Ramos (cell line): Measurements from ENCODE around the gene FALEC.

Source experiments
- in situ Hi-C: fragments of 300-500 bp; cut with MboI; formaldehyde crosslinking; loops from one replicate; pipeline ENCODE4 v1.14.3; 2022; ENCODE audit warnings: low sequenced_read_pairs; ENCODE audit not compliant: unreplicated experiment

The FALEC gene

DNA sequence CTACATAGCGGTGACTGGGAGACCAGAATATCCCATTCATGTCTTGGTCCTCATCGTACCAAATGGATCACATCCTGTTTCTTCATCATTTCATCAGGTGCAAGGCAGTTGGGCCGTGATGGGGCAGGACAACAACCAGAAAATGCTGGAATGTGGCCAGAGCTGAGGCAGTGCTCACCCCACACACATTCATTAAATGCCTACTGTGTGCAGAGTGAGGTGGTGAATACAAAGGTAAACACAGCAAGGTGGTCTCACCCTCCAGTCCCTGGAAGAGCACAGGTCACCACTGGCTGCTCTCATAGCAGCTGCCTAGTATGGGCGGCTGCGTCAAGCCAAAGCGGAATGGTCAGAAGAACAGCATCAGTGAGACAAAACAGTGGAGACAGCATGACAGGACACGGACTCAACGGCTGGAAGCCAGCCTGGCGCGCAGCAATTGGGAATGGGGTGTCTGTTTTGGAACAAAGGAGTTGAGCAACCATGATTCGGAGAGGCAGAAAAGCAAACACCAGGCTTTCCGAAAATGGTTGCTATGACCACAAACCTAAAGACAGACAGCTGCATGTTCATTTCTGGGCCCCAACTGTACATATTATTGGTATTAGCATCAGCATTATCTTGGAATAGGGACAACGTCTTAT is 28.1 kb downstream of the FALEC start:
- in situ Hi-C loops: no loop called here

DNA sequence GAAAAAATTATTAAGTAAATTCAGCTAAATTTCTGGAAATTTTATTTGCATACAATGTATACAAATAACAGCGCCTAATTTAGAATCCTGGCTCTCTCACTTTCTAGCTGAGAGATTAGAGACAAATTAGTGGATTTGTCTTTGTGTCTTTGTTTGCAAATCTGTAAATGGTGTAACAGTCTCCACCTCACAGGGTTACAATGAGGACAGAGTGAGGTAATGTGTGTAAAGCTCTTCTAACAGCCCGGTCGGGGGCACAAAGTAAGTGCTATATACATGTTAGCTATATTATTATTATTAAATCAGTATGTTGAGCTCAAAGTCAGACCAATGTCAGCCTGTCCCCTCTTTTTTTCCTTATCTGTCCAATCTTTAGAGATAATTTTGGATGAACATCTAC is 28.7 kb downstream of the FALEC start:
- in situ Hi-C loops: no loop called here

DNA sequence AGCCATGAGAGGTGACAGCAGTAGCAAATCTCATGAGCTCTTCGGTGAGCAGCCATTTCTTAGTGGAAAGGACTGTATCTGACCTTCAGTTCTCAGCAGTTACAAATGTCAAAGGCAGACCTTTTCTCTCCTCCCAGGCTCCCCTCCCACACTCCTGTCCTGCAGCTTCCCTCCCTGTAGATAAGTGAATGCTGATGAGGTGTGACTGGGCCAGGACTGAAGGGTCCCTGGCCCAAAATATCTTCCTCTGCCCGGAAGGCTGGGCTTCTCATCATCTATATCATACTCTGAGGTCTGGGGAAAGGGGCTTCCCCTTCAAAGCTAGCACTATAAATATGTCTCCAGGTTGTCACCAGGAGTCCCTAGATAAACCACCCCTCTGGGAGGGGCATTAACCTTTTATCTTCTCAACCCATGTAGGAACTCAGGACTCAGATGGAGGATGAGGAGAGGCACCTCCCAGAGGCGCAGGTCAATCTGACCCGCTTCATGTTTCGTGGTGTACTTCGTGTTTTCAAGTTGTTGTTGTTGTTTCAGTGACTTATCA is 30.0 kb downstream of the FALEC start:
- in situ Hi-C loops: no loop called here

DNA sequence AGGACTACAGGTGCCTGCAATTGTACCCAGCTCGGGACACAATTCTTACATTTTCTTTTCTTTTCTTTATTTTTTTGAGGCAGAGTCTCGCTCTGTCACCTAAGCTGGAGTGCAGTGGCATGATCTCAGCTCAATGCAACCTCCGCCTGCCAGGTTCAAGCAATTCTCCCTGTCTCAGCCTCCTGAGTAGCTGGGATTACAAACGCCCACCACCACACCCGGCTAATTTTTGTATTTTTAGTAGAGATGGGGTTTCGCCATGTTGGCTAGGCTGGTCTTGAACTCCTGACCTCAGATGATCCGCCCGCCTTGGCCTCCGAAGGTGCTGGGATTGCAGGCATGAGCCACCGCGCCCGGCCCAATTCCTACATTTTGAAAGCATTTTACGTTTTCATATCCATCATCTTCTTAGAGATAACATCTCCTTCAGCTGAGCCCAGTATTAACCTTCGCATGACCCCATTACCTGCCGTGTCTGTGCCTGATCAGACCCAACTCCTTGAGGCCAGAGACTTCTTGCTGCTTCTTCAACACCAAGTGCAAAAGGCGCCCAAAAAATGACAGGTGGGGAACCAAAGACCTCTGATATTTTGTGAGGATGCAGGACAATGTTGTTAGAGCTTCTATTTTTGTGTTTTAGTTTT is 30.9 kb downstream of the FALEC start:
- in situ Hi-C loops: no loop called here

DNA sequence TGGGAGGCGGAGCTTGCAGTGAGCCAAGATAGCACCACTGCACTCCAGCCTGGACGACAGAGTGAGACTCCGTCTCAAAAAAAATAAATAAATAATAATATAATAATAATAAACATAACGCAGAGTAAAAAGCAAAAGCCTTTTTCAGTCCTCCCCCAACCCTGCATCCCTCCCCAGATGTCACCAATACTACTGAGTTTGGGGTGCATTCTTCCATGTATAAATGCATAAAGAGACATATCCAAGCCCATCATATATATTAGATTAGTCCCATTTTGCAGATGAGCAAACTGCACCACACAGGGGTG is 32.7 kb downstream of the FALEC start:
- in situ Hi-C loops: no loop called here

DNA sequence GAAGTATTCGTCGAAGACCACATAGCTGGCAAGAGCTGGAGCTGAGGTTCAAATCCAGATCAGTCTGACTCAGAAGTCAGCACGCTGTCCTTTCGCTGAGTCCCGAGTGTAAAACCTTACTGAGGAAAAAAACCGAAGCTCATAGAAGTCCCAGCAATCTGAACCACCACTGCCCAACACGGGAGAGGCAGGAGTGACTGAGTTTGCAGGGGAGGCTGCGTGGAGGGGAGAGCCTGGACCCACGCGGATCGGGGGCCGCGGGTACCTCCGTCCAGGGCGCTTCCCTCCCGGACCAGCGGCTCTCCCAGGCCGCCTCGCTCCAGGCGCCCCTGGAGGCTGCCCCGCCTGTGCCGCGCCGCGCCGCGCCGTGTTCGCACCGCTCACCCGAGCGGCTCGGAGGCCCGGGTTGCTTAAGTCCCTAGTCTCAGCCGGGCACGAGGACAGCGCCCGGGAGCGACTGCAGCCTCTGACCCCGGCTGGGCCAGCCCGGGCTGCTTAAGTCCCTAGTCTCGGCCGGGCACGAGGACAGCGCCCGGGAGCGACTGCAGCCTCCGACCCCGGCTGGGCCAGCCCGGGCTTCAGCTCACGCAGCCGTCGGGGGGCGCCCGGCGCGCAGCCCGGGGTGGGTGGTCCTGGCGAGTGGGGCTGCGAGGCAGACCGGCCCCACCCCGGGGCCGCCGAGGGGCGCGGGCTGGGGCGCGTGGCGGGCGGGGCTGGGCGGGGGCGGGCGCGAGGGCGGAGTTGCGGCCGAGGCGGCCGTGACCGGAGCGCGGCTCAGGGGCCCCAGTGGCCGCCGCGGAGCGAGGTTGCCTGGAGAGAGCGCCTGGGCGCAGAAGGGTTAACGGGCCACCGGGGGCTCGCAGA is 33.3 kb downstream of the FALEC start, which contains the start of gene ADAMTSL4:
ADAMTSL4 (plus strand) TSS at position 777 of the 864 bp plus-strand sequence. CDS start 2,881 bp downstream, outside the sequence.
- in situ Hi-C loops: no loop called here

DNA sequence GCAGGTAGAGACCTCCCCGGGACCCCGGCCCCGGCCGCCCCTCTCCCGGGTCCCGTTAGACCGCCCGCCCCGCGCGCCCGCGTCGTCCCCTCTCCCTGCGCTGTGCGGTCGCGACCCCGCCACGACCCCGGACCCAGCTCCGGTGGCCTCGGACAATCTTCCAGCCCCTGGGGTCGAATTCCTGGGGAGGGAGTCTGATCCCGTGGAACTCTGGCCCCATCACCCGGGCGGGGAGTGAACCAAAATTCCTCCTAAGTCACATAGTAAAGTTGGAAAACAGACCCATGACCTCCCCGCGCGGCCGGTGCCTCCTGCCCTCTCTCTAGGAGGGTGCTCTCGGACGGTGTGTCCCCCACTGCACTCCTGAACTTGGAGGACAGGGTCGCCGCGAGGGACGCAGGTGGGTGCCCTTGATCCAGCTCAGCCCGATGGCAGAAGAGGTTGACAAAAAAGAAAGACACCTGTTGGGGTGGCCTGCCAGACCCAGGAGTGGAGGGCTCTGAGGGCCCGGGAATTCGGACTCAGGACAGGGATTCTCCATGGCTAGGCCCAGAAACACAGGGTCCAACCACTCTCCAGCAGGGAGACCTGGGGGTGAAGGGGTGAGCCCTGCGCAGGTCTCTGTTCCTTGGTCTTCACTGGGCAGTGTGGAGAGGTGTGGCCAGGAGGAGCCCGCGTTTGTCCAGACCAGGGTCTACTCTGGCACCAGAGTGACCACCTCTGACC is 34.1 kb downstream of the FALEC start:
- in situ Hi-C loops: no loop called here

DNA sequence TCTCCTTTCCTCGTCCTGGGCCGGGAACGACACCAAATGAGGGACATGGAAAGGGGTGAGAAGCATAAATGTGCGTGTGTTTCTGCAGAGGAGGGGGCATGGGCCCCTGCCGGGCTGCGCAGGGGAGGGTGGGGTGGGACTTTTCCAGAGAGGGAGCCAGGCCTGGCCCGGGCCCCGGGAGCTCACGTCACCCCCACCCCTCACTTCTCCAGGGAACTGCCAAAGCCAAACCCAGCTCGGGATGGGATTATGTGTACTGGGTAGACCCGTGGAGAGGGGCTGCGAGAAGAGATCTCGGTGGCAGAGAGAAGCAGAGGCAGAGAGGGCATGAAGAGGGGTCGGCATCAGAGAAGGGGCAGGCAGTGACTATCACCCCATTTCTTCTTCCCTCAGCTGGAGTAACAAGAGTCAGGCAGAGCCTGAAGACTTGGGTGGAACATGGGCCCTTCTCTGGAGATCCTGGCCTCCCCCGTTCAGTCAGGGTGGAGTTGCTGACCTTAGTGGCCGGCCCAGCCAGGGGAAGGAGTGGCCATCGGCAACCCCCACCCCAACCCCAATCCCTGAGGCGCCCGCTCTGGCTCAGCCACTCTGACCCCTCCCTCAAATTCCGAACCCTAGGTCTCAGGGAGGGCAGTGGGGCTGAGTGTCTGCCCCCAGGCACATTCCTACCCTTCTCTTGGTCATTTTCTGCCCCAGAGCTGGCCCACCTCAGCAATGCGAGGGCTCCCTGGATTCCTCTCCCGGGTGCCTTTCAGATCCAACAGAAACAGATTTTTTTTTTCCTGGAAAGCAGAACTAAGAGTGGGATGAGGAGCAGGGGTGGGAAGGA is 34.9 kb downstream of the FALEC start:
- in situ Hi-C loops: no loop called here

DNA sequence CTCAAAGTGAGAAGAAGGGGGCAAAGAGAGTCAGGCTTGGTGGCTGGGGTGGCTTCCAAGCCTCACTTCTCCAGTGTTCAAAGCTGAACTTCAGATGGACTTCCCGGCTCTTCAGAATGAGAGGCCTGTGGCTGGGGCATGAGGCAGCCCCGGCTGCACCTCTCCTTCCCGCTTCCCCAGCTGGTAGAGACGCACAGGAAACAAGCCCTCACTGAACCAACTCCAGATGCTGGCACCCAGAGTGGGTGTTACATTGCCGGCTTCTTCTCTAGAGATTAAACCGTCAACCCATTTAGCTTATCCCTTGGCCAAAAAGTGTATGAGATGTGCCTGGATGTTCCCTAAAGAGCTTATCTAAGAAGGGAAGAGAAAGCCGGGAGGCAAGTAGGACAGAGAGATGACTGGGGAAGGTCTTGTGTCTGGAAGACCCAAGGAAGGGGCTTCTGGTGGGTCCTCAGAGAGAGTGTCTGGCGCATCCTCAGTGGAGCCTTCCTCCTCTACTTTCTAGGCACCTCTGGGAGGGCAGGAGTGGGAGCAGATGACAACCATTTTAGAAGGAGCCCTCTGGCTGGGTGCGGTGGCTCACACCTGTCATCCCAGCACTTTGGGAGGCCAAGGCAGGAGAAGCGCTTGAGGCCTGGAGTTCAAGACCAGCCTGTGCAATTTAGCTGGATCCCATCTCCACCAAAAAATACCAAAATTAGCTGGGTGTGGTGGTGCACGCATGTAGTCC is 35.7 kb downstream of the FALEC start:
- in situ Hi-C loops: no loop called here

DNA sequence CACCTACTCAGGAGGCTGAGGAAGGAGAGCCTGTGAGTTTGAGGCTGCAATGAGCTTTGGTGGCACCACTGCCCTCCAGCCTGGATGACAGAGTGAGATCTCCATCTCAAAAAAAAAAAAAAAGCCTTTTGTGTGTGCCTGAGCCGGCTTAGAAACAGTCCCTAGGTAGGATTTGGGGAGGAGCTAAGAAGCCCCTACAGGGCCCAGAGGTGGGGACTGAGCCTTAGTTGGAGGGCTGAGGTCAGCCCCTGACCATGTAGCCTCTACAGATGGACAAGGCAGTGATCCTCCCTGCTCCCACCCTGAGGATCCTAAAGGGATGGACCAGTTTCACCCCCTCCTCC is 36.2 kb downstream of the FALEC start:
- in situ Hi-C loops: no loop called here

DNA sequence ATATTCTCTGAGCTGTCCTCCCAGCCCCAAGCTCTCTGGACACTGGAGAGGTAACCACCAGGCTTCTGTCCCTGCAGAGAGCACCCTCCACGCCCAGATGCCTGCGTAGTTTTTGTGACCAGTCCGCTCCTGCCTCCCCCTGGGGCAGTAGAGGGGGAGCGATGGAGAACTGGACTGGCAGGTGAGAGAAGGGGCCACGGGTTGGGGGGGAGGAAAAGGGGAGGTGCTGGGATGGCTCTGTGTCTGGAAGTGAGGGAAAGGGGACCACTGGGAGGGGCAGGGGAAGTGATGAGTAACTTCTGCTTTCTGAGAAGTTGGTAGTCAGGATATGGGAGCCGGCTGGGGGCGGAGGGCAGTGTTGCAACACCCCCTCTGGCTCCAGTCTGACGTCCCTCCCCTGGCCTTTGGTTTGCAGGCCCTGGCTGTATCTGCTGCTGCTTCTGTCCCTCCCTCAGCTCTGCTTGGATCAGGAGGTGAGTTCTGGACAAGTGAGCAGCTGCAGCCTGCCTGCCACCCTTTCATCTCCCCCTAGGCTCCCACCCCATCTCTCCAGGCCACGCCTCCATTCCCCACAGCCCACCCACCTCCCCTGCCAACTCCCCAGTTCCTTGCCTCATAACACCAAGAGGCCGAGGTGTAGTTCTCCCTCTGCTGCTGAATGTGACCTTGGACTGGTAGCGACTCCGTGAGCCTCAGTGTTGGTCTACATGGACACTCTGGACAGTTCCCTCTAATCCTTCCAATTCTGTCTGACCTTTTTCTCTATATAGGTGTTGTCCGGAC is 36.8 kb downstream of the FALEC start:
- in situ Hi-C loops: no loop called here

DNA sequence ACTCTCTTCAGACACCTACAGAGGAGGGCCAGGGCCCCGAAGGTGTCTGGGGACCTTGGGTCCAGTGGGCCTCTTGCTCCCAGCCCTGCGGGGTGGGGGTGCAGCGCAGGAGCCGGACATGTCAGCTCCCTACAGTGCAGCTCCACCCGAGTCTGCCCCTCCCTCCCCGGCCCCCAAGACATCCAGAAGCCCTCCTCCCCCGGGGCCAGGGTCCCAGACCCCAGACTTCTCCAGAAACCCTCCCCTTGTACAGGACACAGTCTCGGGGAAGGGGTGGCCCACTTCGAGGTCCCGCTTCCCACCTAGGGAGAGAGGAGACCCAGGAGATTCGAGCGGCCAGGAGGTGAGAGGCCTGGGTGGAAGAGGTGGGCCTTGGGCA is 37.3 kb downstream of the FALEC start:
- in situ Hi-C loops: no loop called here

DNA sequence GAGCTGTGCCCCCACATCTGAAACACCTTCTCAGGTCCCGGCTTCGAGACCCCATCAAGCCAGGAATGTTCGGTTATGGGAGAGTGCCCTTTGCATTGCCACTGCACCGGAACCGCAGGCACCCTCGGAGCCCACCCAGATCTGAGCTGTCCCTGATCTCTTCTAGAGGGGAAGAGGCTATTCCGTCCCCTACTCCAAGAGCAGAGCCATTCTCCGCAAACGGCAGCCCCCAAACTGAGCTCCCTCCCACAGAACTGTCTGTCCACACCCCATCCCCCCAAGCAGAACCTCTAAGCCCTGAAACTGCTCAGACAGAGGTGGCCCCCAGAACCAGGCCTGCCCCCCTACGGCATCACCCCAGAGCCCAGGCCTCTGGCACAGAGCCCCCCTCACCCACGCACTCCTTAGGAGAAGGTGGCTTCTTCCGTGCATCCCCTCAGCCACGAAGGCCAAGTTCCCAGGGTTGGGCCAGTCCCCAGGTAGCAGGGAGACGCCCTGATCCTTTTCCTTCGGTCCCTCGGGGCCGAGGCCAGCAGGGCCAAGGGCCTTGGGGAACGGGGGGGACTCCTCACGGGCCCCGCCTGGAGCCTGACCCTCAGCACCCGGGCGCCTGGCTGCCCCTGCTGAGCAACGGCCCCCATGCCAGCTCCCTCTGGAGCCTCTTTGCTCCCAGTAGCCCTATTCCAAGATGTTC is 38.0 kb downstream of the FALEC start:
- in situ Hi-C loops: no loop called here

DNA sequence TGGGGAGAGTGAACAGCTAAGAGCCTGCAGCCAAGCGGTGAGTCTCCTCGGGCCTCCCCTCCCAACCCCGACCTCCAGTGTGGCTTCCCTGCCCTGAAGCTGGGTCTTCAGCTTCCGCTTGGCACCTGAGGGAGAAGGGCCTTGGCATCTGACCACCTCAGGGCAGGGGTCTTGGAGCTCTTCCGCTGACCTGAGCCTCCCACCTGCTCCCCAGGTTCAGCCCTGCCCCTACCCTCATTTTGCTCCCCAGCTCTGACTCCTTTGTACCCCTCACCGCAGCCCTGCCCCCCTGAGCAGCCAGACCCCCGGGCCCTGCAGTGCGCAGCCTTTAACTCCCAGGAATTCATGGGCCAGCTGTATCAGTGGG is 38.5 kb downstream of the FALEC start:
- in situ Hi-C loops: no loop called here

DNA sequence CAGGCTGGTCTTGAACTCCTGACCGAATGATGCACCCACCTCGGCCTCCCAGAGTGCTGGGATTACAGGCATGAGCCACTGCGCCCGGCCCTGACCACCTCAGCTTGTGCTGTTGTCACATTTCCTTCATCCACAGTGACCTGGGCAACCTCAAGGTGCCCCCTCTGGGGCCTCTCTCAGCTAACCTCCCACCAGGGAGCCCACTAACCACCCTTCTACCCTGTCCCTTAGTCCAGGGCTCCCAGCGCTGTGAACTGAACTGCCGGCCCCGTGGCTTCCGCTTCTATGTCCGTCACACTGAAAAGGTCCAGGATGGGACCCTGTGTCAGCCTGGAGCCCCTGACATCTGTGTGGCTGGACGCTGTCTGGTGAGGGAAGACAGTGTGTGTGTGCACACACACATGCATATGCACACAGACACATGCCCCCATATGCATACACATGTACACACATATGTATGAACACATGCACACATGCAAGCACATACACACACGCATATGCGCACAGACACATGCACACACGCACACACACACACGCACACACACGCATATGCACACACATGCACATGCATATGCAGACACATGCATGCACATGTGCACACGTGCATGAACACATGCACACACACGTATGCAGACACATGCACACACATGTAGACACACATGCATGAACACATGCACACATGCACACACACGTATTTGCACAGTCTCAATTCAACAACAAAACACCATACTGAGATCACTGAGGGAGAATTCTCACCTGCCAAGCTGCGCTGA is 39.8 kb downstream of the FALEC start:
- in situ Hi-C loops: no loop called here

DNA sequence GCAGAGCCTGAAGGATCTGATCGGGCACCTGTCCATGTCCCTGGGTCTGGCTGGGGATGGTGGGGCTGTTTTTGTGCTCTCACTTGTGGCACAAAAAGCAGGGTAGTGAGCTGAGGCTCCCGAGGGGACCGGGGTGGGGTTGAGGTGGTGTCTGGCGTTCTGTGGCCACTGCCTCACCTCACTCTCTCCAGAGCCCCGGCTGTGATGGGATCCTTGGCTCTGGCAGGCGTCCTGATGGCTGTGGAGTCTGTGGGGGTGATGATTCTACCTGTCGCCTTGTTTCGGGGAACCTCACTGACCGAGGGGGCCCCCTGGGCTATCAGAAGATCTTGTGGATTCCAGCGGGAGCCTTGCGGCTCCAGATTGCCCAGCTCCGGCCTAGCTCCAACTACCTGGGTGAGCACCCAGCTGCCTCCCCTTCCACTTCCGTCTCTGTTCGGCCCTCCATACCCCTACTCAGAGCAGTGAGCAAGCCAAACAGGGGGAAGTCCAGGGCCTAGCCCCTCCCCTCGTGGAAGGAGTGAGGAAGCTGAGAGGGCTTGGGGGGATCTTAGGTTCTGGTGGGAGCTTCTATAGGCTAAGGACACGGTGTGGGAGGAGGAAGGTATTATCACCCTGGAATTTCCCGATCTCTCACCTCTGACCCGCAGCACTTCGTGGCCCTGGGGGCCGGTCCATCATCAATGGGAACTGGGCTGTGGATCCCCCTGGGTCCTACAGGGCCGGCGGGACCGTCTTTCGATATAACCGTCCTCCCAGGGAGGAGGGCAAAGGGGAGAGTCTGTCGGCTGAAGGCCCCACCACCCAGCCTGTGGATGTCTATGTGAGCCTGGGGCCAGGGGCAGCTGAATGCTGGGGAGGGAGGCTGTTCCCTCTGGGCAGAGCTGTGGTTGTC is 40.7 kb downstream of the FALEC start:
- in situ Hi-C loops: no loop called here
